Measurements from ENCODE around the gene MRFAP1L1. TPM values are rescaled to one million over a fixed set of nuclear protein-coding genes. Genes with fewer than 3 reads are reported as not detected.

MRFAP1L1 gene
- total and polyA plus RNA-seq, 2 donors (not counting 3 experiments of a cell fraction or from before 2014, with no cell fraction given) = 28.7 to 42.0 TPM

DNA sequence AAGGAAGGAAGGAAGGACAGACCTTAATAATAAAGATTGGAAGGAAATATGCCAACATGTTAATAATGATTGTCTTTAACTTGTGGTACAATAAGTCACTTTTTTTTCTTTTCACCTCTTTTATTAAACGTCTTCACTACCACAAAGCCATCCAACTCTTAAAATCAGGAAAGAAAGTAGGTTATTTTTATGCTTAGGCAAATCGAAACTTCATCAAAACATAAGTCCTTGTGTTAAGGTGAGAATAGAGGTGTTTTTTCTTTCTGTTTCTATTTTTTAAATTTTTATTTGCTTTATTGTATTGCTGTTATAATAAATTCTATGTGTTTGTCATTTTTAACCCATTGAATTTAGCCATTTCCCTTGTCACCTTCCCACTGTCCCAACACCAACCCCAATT, 32.8 kb upstream of the MRFAP1L1 start:
- H3K4me3 ChIP-seq (replicated peaks in 1 of 3; ENCODE audit: insufficient read depth in 1 of 3, low read depth in 1 of 3, low read length in 3 of 3) = no peak overlapping the region
- H3K36me3 ChIP-seq (ENCODE audit: control insufficient read depth in 2 of 2, extremely low read depth in 1 of 2, insufficient read depth in 2 of 2, low read length in 2 of 2) = no peaks in the 10 kb centered on the region
- no peak for TF ChIP-seq GATA2 (IDR thresholded peaks at IDR 0.05; ENCODE audit: insufficient read depth, insufficient read length, low read depth, low read length)
- TF ChIP-seq JUN (IDR thresholded peaks at IDR 0.05; ENCODE audit: borderline replicate concordance, insufficient read depth, insufficient read length, low read depth) = no peak
- no peak for TF ChIP-seq POLR2AphosphoS5 (IDR thresholded peaks at IDR 0.05; ENCODE audit: insufficient read depth, low read depth, low read length)
- TF ChIP-seq FOS (IDR thresholded peaks at IDR 0.05; ENCODE audit: borderline replicate concordance, insufficient read depth, low read length) = no peak
- TF ChIP-seq, protein P1, sequence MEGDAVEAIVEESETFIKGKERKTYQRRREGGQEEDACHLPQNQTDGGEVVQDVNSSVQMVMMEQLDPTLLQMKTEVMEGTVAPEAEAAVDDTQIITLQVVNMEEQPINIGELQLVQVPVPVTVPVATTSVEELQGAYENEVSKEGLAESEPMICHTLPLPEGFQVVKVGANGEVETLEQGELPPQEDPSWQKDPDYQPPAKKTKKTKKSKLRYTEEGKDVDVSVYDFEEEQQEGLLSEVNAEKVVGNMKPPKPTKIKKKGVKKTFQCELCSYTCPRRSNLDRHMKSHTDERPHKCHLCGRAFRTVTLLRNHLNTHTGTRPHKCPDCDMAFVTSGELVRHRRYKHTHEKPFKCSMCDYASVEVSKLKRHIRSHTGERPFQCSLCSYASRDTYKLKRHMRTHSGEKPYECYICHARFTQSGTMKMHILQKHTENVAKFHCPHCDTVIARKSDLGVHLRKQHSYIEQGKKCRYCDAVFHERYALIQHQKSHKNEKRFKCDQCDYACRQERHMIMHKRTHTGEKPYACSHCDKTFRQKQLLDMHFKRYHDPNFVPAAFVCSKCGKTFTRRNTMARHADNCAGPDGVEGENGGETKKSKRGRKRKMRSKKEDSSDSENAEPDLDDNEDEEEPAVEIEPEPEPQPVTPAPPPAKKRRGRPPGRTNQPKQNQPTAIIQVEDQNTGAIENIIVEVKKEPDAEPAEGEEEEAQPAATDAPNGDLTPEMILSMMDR (IDR thresholded peaks at IDR 0.05; ENCODE audit: extremely low read depth in 1 of 2, insufficient read depth in 1 of 2, low read depth in 1 of 2, low read length in 2 of 2) = no peak
- TF ChIP-seq MYC (IDR thresholded peaks at IDR 0.05; ENCODE audit: low read depth, low read length) = no peak
- TF ChIP-seq, protein P2, sequence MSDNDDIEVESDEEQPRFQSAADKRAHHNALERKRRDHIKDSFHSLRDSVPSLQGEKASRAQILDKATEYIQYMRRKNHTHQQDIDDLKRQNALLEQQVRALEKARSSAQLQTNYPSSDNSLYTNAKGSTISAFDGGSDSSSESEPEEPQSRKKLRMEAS (IDR thresholded peaks at IDR 0.05; ENCODE audit: insufficient read depth, insufficient read length) = no peak
- TF ChIP-seq EZH2 (IDR thresholded peaks at IDR 0.05; ENCODE audit: borderline replicate concordance, low read depth, low read length, severe bottlenecking) = no peak
- no peaks in the 10 kb centered on the region for H3K4me1 ChIP-seq (ENCODE audit: control insufficient read depth, extremely low read depth, insufficient read depth, low read length)
- ChIA-PET CTCF (interaction anchor here (1.3 to 1.4 kb wide), 2 partner anchors 22 to 131 kb away, joined by 4 read pairs; no protein-coding TSS in a partner anchor), POLR2A (no interaction called here)
- DNase-seq (ENCODE audit: low read depth, low spot score) (no peak), FAIRE-seq (no peak)
- H3K4me2 ChIP-seq (ENCODE audit: insufficient read depth, low read length) = no peak overlapping the region
- H3K9me1 ChIP-seq (replicated peaks; ENCODE audit: control insufficient read depth, extremely low read depth, insufficient read depth, low read length) = no peaks in the 10 kb centered on the region
- no peak overlapping the region for H3K27ac ChIP-seq (ENCODE audit: insufficient read depth, low read depth, low read length)
- no peak overlapping the region for H3K9ac ChIP-seq (replicated peaks; ENCODE audit: extremely low read depth, insufficient read depth, low read length)
- H3K79me2 ChIP-seq (ENCODE audit: control insufficient read depth, insufficient read depth, low read length) = no peaks in the 10 kb centered on the region
- dilution Hi-C loops (cut with MboI; ENCODE audit: extremely low pct_ligation_motif_present, low sequenced_read_pairs) = no loop called here
- no TSS peak for BruUV-seq (replicated peaks)
- H2AFZ ChIP-seq (ENCODE audit: low read depth, low read length) = no peak overlapping the region
- H3K27me3 ChIP-seq (ENCODE audit: control insufficient read depth in 2 of 2, insufficient read depth in 2 of 2, low read length in 2 of 2) = peaks cover 0 to 1% of the 10 kb centered on the region in 2 experiments
- H4K20me1 ChIP-seq (replicated peaks; ENCODE audit: control insufficient read depth, extremely low read depth, insufficient read depth, low read length) = no peaks in the 10 kb centered on the region
- intact Hi-C loops (cut with micrococcal nuclease) = no loop called here
- no peaks in the 10 kb centered on the region for H3K9me3 ChIP-seq (replicated peaks; ENCODE audit: control insufficient read depth, insufficient read depth, low read length)

Measured in endothelial cell of umbilical vein (primary cell).